Osteocyte (in vitro differentiated cells): ENCODE results near the gene PLCB2. TPM values are rescaled to one million over a fixed set of nuclear protein-coding genes. Genes with fewer than 3 reads are reported as not detected.
A peak's percentile ranks its signal among the peaks of the same experiment; 100 is the strongest.

Experiments
- DNase-seq: peaks from one replicate; pipeline ENCODE4 v3.0.0; 2021; ENCODE audit warnings: mixed read lengths; ENCODE audit not compliant: unreplicated experiment; ENCODE audit errors: extremely low spot score
- H3K27ac Mint-ChIP-seq: one replicate; pipeline ENCODE4 v1.8.0; 2021; ENCODE audit warnings: mild to moderate bottlenecking, mixed read lengths; ENCODE audit not compliant: unreplicated experiment
- H3K27me3 Mint-ChIP-seq: one replicate; pipeline ENCODE4 v1.8.0; 2021; ENCODE audit warnings: mixed read lengths; ENCODE audit not compliant: unreplicated experiment
- H3K36me3 Mint-ChIP-seq: one replicate; pipeline ENCODE4 v1.8.0; 2021; ENCODE audit warnings: mixed read lengths; ENCODE audit not compliant: unreplicated experiment
- H3K4me1 Mint-ChIP-seq: one replicate; pipeline ENCODE4 v1.8.0; 2021; ENCODE audit warnings: mixed read lengths; ENCODE audit not compliant: unreplicated experiment
- H3K4me3 Mint-ChIP-seq: one replicate; pipeline ENCODE4 v1.8.0; 2021; ENCODE audit warnings: mild to moderate bottlenecking, moderate library complexity, mixed read lengths; ENCODE audit not compliant: unreplicated experiment
- H3K9me3 Mint-ChIP-seq: one replicate; pipeline ENCODE4 v1.8.0; 2021; ENCODE audit warnings: mixed read lengths; ENCODE audit not compliant: unreplicated experiment
- total RNA-seq: library from RNA; stranded (reverse); gene quantifications from 2 replicates; pipeline ENCODE4 v1.2.1, GENCODE V29; 2021
- TF ChIP-seq, protein P1 (sequence below): fragments of 200-600 bp; sonication (generic); IDR thresholded peaks from 2 replicates; pipeline ENCODE4 v1.5.0; 2021; ENCODE audit warnings: antibody characterized with exemption, mild to moderate bottlenecking, moderate library complexity

The PLCB2 gene
- total RNA-seq, 1 donor from 2014 or later: 0.40 TPM

DNA sequence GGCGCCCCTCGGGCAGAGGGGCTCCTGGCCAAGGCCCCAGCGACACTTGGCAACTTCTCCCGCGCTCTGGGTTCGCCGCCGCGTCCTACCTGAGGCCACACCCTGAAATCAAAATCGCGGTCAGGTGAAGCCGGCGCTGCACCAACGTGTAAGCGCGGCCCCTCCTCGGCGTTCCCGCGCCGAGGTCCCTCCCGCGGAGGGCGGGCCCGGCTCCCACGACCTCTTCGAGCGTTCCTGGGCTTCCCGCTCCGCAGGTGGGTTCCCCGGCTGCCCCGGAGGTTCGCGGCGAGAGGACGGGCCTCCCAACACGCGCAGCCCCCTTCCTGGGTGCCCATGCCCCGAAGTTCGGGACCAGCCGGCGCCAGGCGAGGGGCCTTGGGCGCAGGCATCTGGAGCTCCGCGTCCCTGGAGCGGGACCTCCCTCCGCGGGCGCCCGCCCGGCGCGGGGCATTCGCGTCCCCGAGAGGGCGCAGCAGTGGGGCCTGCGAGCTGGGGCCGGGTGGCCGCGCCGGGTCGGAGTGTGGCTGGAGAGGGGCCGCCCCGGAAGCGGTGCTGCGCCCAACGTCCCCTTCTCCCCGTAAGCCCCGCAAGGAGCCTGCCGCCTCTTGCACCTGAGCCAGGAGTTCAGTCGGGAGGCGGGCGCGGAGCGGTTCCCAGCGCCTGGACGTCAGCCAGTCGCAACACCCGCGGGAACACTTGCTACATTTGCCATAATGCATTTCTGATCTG, 55.1 kb downstream of the PLCB2 start:
- no peak for DNase-seq
- TF ChIP-seq, protein P1, sequence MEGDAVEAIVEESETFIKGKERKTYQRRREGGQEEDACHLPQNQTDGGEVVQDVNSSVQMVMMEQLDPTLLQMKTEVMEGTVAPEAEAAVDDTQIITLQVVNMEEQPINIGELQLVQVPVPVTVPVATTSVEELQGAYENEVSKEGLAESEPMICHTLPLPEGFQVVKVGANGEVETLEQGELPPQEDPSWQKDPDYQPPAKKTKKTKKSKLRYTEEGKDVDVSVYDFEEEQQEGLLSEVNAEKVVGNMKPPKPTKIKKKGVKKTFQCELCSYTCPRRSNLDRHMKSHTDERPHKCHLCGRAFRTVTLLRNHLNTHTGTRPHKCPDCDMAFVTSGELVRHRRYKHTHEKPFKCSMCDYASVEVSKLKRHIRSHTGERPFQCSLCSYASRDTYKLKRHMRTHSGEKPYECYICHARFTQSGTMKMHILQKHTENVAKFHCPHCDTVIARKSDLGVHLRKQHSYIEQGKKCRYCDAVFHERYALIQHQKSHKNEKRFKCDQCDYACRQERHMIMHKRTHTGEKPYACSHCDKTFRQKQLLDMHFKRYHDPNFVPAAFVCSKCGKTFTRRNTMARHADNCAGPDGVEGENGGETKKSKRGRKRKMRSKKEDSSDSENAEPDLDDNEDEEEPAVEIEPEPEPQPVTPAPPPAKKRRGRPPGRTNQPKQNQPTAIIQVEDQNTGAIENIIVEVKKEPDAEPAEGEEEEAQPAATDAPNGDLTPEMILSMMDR: no peak
- Mint-ChIP-seq H3K9me3 (no peaks in the 10 kb centered on the region), H3K27me3 (peaks cover 15% of the 10 kb centered on the region), H3K27ac (no peak overlapping the region), H3K4me1 (peaks cover 9% of the 10 kb centered on the region), H3K4me3 (peak overlapping the region; percentile 55), H3K36me3 (no peaks in the 10 kb centered on the region)

DNA sequence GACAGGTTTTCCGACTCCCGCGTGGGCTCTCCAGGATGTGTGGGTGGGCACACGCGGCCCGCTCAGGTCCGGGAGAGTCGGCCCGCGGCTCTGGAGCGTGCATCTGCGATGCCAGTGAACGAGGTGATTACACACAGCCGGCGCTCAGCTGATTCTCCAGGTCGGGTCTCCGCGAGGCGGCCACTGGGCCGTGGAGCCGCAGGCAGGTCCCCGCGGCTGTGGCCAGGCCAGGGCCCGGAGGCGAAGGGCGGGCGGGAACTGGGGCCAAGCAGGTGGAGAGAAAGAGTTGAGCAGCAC, 55.6 kb downstream of the PLCB2 start:
- Mint-ChIP-seq H3K27ac (no peak overlapping the region), H3K36me3 (no peaks in the 10 kb centered on the region), H3K9me3 (no peaks in the 10 kb centered on the region), H3K27me3 (peaks cover 15% of the 10 kb centered on the region), H3K4me1 (peaks cover 7% of the 10 kb centered on the region), H3K4me3 (no peak overlapping the region)
- TF ChIP-seq, protein P1: no peak
- no peak for DNase-seq

GRCh38 chr15:40251486-40252140, 56.1 kb downstream of the PLCB2 start:
- TF ChIP-seq, protein P1: no peak
- Mint-ChIP-seq H3K27ac (no peak overlapping the region), H3K4me3 (no peak overlapping the region), H3K27me3 (peaks cover 15% of the 10 kb centered on the region), H3K4me1 (peaks cover 7% of the 10 kb centered on the region), H3K9me3 (no peaks in the 10 kb centered on the region), H3K36me3 (no peaks in the 10 kb centered on the region)
- no peak for DNase-seq

DNA sequence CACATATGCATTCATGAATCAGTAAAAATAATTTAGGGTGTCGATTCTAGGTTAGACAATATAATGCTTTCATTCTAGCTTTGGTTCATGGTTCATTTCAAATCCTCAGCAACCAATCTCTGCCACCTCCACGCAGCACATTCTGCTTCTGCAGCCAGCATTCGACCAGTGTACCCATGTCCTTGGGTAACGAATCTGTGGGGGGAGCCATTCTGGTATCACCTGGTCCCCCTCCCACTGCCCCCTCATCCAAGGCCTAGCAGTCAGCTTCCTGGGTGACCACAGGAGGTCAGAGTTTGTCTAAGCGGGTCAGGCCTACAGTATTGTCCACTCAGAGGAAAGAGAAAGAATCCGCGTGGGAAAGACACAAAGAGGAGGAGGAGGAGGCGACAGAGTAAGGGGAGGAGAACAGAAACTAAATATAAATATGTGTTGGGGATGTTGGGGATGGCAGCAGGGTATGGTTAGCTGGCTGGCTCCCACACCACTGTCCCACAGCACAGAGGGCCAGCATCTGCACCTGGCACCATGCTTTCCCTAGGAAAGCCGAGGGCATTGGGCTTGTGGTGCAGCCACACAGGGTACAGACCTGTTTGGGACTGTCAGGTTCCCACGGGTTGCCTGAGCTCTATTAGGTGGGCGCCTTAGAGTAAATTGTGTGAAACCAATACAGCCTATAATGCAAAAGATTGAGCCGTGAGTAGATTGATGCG, 56.8 kb downstream of the PLCB2 start:
- Mint-ChIP-seq H3K27me3 (peaks cover 15% of the 10 kb centered on the region), H3K36me3 (no peaks in the 10 kb centered on the region), H3K9me3 (no peaks in the 10 kb centered on the region), H3K4me1 (peaks cover 7% of the 10 kb centered on the region), H3K4me3 (no peak overlapping the region), H3K27ac (no peak overlapping the region)
- TF ChIP-seq, protein P1: no peak
- no peak for DNase-seq

DNA sequence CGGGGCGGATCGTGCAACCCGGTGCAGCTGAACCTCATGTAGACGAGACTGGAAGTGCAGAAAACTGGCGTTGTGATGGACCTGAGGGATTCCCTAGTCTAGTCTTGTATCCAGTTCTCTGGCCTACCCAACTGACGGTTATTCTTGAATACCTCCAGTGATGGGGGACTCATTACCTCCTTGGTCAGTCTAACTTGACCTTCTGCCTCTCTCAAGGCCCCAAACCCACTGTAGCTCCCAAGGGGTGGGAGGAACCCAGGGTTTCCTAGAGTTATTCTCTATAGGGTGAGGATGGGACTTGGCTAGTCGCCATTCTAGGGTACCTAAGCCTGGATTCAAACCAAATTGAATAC, 57.5 kb downstream of the PLCB2 start:
- no peaks in the 10 kb centered on the region for H3K36me3 Mint-ChIP-seq
- DNase-seq: no peak
- H3K4me3 Mint-ChIP-seq: no peak overlapping the region
- H3K27ac Mint-ChIP-seq: no peak overlapping the region
- H3K27me3 Mint-ChIP-seq: peaks cover 15% of the 10 kb centered on the region
- H3K9me3 Mint-ChIP-seq: no peaks in the 10 kb centered on the region
- TF ChIP-seq, protein P1: no peak
- H3K4me1 Mint-ChIP-seq: peaks cover 7% of the 10 kb centered on the region
